ENCODE measurements around the gene HOXB6.

- no peak for TF ChIP-seq MAX (IDR thresholded peaks at IDR 0.05)
- no peak for TF ChIP-seq CTCF (IDR thresholded peaks at IDR 0.05; ENCODE audit: low read depth, low read length, missing input control)
- no peak for TF ChIP-seq TAF1 (conservative IDR thresholded peaks at IDR 0.05)
- TF ChIP-seq FOXA1 (IDR thresholded peaks at IDR 0.05), result no peak
- no peak for TF ChIP-seq RAD21 (IDR thresholded peaks at IDR 0.05)
- no peak for TF ChIP-seq REST (IDR thresholded peaks at IDR 0.05)
- TF ChIP-seq HNF4G (IDR thresholded peaks at IDR 0.05), result no peak
- TF ChIP-seq GABPA (IDR thresholded peaks at IDR 0.05 in 1 of 2, conservative IDR thresholded peaks at IDR 0.05 in 1 of 2), result no peak
- TF ChIP-seq YY1 (IDR thresholded peaks at IDR 0.05), result no peak
- no peak for TF ChIP-seq EGR1 (IDR thresholded peaks at IDR 0.05; ENCODE audit: low read depth in 2 of 2)
- TF ChIP-seq NR2F2 (IDR thresholded peaks at IDR 0.05), result no peak
- TF ChIP-seq ATF3 (IDR thresholded peaks at IDR 0.05), result no peak
- no peak for TF ChIP-seq RXRA (IDR thresholded peaks at IDR 0.05)
- TF ChIP-seq SP1 (IDR thresholded peaks at IDR 0.05), result no peak
Observed at GRCh38 chr17:48596735-48597527, 7.9 kb downstream of the HOXB6 start.
